Neural crest cell (in vitro differentiated cells): ENCODE data around the gene CTDSPL. TPM values are rescaled to one million over a fixed set of nuclear protein-coding genes. Genes with fewer than 3 reads are reported as not detected.

ENCODE experiments used
- DNase-seq: peaks from one replicate; pipeline ENCODE4 v3.0.0; 2021; ENCODE audit warnings: low read depth, mixed read lengths, low spot score
- H3K27ac Mint-ChIP-seq: one replicate; pipeline ENCODE4 v1.8.0; 2021; ENCODE audit warnings: mild to moderate bottlenecking, mixed read lengths; ENCODE audit not compliant: unreplicated experiment
- H3K27me3 Mint-ChIP-seq: 2 replicates; pipeline ENCODE4 v1.8.0; 2021; ENCODE audit warnings: low read depth, mild to moderate bottlenecking, mixed read lengths
- H3K36me3 Mint-ChIP-seq: 2 replicates; pipeline ENCODE4 v1.8.0; 2021; ENCODE audit warnings: low read depth, mild to moderate bottlenecking, mixed read lengths
- H3K4me1 Mint-ChIP-seq: 2 replicates; pipeline ENCODE4 v1.8.0; 2021; ENCODE audit warnings: mixed read lengths
- H3K4me3 Mint-ChIP-seq: one replicate; pipeline ENCODE4 v1.8.0; 2021; ENCODE audit warnings: mild to moderate bottlenecking, mixed read lengths
- H3K9me3 Mint-ChIP-seq: 2 replicates; pipeline ENCODE4 v1.8.0; 2021; ENCODE audit warnings: mixed read lengths
- total RNA-seq: library from RNA; stranded (reverse); gene quantifications from 2 replicates; pipeline ENCODE4 v1.2.1, GENCODE V29; 2021
- TF ChIP-seq, protein P1 (sequence below): fragments of 200-600 bp; sonication (generic); conservative IDR thresholded peaks from 2 replicates; pipeline ENCODE4 v1.5.0; 2021; ENCODE audit warnings: antibody characterized with exemption, mild to moderate bottlenecking

CTDSPL gene
- total RNA-seq, 1 donor from 2014 or later, result 42.2 TPM

DNA sequence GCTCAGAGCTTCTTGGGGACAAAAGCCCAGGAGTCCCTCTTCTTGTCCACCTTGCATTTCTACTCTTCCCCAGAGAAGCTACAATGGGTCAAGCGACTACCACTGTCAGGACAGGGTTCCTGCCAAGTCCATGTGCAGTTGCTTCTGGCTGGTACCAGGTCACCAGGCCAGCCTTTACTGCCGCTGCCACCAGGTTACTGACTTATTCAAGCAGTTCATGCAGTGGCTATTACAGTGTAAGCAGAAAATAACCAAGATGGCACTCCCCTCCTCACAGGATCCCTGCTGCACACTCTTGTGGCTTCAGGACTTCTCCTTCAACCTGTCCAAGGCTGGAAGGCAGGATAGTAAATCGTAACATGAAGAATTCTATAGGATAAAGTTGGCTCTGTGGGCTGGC lies 42.1 kb downstream of the CTDSPL start:
- no peaks in the 10 kb centered on the region for H3K27me3 Mint-ChIP-seq
- peak overlapping the region; percentile 65 for H3K4me3 Mint-ChIP-seq
- peaks cover 5% of the 10 kb centered on the region for H3K36me3 Mint-ChIP-seq
- peak overlapping the region; percentile 86 for H3K27ac Mint-ChIP-seq
- TF ChIP-seq, protein P1, sequence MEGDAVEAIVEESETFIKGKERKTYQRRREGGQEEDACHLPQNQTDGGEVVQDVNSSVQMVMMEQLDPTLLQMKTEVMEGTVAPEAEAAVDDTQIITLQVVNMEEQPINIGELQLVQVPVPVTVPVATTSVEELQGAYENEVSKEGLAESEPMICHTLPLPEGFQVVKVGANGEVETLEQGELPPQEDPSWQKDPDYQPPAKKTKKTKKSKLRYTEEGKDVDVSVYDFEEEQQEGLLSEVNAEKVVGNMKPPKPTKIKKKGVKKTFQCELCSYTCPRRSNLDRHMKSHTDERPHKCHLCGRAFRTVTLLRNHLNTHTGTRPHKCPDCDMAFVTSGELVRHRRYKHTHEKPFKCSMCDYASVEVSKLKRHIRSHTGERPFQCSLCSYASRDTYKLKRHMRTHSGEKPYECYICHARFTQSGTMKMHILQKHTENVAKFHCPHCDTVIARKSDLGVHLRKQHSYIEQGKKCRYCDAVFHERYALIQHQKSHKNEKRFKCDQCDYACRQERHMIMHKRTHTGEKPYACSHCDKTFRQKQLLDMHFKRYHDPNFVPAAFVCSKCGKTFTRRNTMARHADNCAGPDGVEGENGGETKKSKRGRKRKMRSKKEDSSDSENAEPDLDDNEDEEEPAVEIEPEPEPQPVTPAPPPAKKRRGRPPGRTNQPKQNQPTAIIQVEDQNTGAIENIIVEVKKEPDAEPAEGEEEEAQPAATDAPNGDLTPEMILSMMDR, result no peak
- peaks cover 63% of the 10 kb centered on the region for H3K4me1 Mint-ChIP-seq
- DNase-seq, result no peak
- H3K9me3 Mint-ChIP-seq, result no peaks in the 10 kb centered on the region

DNA sequence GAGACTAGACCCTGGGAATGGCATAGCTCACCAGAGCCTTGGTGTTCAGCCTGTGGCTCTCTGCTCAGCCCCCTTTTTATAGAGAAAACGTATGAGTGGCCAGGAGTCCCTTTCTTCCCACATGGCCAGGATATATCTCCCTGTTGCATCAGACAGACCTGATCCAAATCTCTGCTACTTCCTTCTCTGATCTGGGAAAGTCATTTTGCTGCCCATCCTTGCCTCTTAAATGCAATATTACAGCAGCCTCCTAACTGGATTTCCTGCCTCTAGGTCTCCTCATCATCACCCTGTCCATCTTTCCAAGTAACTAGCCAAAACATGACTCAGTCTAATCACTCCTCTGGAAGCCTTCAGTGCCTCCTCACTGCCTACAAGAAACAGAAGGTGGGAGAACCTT lies 42.9 kb downstream of the CTDSPL start:
- Mint-ChIP-seq H3K27me3 (no peaks in the 10 kb centered on the region), H3K9me3 (no peaks in the 10 kb centered on the region)

DNA sequence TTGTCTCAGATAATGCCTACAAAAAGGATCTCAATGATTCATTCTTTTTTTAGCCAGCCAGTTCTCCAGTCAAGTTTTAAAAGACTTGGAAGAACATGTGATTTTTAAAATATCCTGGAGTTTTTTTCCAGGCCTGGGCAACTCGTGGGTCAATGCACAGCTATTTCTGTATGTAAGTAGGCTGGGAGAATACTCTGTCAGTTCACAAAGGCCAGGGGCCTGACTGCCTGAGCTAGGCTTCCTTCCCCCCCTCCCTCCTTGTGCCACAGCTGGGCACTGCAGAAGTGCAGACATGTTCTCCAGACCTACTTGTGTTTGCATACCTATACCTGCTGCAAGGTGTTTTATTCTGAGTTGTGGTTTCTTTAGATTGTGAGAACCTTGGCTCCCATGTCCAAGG lies 43.7 kb downstream of the CTDSPL start:
- Mint-ChIP-seq H3K9me3 (no peaks in the 10 kb centered on the region), H3K4me3 (peak overlapping the region; percentile 13), H3K27ac (peak overlapping the region; percentile 0), H3K36me3 (peaks cover 5% of the 10 kb centered on the region), H3K27me3 (no peaks in the 10 kb centered on the region), H3K4me1 (peaks cover 70% of the 10 kb centered on the region)
- no peak for DNase-seq
- TF ChIP-seq, protein P1, result no peak

More for the DNA sequence above, 42.9 kb downstream of the CTDSPL start:
- no peak for DNase-seq
- H3K4me3 Mint-ChIP-seq, result peak overlapping the region; percentile 1
- H3K4me1 Mint-ChIP-seq, result peaks cover 69% of the 10 kb centered on the region
- peak overlapping the region; percentile 53 for H3K27ac Mint-ChIP-seq
- H3K36me3 Mint-ChIP-seq, result peaks cover 8% of the 10 kb centered on the region
- TF ChIP-seq, protein P1, result no peak

DNA sequence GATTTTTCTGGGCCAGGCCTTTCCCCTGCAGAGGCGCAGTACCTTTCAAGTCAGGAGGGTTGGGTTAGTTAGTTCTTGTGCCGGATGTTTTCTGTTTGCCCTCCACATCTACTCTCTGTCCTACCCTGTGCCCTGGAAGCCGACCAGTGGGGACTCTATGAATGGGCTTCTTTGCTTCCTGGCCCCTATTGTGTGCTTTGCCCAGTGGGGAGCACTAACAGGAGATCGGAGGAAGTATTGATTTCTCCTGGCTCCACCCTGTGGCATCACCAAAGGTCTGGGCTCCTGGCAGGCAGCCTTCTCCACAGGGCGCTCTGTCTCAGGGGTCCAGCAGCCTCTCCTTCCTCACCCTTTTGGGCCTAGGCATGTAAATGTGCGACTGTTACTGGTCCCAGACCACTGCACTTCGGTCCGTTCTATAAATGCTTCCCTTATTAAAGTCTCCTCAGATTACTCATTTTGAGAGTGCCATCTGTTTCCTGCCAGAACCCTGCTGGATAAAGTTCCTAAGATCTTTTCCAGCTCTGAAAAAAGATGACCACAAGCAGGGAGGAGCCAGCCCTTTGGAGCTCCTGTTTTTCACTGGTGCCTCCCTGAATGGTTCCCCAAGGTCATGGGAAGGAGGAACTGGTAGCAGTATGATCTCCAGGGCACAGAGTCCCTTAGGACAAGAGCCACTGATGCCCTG lies 44.5 kb downstream of the CTDSPL start:
- peak overlapping the region; percentile 0 for H3K27ac Mint-ChIP-seq
- H3K27me3 Mint-ChIP-seq, result no peaks in the 10 kb centered on the region
- H3K4me3 Mint-ChIP-seq, result peak overlapping the region; percentile 13
- no peaks in the 10 kb centered on the region for H3K9me3 Mint-ChIP-seq
- TF ChIP-seq, protein P1, result no peak
- peaks cover 77% of the 10 kb centered on the region for H3K4me1 Mint-ChIP-seq
- H3K36me3 Mint-ChIP-seq, result peaks cover 5% of the 10 kb centered on the region
- DNase-seq, result no peak

DNA sequence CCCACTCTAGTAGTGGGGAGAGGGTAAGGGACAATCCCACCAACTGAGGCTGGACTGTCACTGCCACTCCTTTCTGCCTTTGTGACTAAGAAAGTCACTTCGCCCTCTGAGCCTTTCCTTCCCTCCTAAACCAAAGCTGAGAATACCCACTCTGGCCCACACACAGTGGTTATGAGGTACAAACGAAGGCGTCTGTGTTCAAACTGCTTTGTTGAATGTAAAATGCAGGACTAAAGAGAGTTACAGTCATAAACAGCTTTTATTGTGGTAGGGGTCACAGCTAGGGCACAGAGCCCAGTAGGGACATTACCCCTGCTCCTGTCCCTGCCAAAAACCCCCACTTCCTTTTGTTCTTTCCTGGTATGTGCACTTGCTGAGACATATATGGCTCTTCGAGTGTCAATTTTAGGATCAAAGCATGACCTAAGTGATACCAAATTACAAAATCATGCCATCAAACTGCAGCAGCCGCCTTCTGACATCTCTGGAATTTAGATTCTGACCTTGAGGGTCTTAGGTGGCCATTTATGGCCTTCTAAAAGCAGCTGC lies 45.1 kb downstream of the CTDSPL start:
- no peaks in the 10 kb centered on the region for H3K27me3 Mint-ChIP-seq
- H3K4me1 Mint-ChIP-seq, result peaks cover 81% of the 10 kb centered on the region
- peak overlapping the region; percentile 0 for H3K27ac Mint-ChIP-seq
- H3K4me3 Mint-ChIP-seq, result peak overlapping the region; percentile 13
- peaks cover 5% of the 10 kb centered on the region for H3K36me3 Mint-ChIP-seq
- TF ChIP-seq, protein P1, result no peak
- DNase-seq, result no peak
- H3K9me3 Mint-ChIP-seq, result no peaks in the 10 kb centered on the region
